Type B pancreatic cell (in vitro differentiated cells): ENCODE results near the gene CTF1. TPM values are rescaled to one million over a fixed set of nuclear protein-coding genes. Genes with fewer than 3 reads are reported as not detected.
A peak's percentile ranks its signal among the peaks of the same experiment; 100 is the strongest.
"Not testable (repeated sequence)": the region's sequence is repeated elsewhere in the genome, so short reads cannot be mapped to it uniquely, and the experiment has no call there.

ENCODE experiments used
- DNase-seq: peaks from one replicate; pipeline ENCODE4 v3.0.0; 2021; ENCODE audit warnings: mixed read lengths; ENCODE audit not compliant: unreplicated experiment; ENCODE audit errors: extremely low spot score
- H3K27ac Mint-ChIP-seq: 2 replicates; pipeline ENCODE4 v1.8.0; 2021; ENCODE audit warnings: mild to moderate bottlenecking, mixed read lengths
- H3K27me3 Mint-ChIP-seq: 2 replicates; pipeline ENCODE4 v1.8.0; 2021; ENCODE audit warnings: mixed read lengths
- H3K36me3 Mint-ChIP-seq: 2 replicates; pipeline ENCODE4 v1.8.0; 2021; ENCODE audit warnings: mixed read lengths
- H3K4me1 Mint-ChIP-seq: one replicate; pipeline ENCODE4 v1.8.0; 2021; ENCODE audit warnings: mixed read lengths; ENCODE audit not compliant: unreplicated experiment
- H3K4me3 Mint-ChIP-seq: 2 replicates; pipeline ENCODE4 v1.8.0; 2021; ENCODE audit warnings: mild to moderate bottlenecking, mixed read lengths
- H3K9me3 Mint-ChIP-seq: 2 replicates; pipeline ENCODE4 v1.8.0; 2021; ENCODE audit warnings: mixed read lengths
- total RNA-seq: library from RNA; stranded (reverse); gene quantifications from 2 replicates; pipeline ENCODE4 v1.2.1, GENCODE V29; 2021; ENCODE audit warnings: low replicate concordance
- TF ChIP-seq, protein P1 (sequence below): fragments of 200-600 bp; sonication (generic); conservative IDR thresholded peaks from 2 replicates; pipeline ENCODE4 v1.5.0; 2021; ENCODE audit warnings: antibody characterized with exemption, mild to moderate bottlenecking

CTF1 gene
- total RNA-seq, 1 donor from 2014 or later, result 3.1 TPM

DNA sequence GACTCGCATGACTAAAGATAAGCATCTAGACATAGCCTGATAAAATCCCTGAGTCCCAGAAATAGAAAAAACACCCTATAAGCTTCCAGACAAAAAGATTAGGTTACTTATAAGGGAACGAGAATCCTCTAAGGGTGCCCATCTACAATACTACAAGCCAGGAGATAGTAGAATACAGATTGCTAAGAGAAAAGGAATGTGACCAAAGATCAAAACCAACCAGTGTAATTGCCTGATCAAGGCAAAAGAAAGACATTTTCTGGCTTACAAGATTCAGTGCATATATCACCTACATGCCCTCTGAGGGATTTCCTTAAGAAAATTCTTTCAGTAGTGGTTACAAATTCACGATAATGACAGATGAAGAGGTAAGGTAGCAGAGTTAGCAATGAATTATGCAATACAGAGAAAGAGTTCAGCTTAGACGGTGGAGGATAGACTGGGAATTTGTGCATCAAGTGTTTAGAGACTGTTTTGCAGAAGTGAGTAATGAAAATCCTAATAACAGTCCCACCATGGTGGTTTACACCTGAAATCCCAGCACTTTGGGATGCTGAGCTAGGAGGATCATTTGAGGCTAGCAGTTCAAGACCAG lies 37.5 kb upstream of the CTF1 start:
- H3K27me3 Mint-ChIP-seq, result no peaks in the 10 kb centered on the region
- H3K9me3 Mint-ChIP-seq, result no peaks in the 10 kb centered on the region
- H3K27ac Mint-ChIP-seq, result no peak overlapping the region
- peaks cover 8% of the 10 kb centered on the region for H3K4me1 Mint-ChIP-seq
- DNase-seq, result no peak
- TF ChIP-seq, protein P1, sequence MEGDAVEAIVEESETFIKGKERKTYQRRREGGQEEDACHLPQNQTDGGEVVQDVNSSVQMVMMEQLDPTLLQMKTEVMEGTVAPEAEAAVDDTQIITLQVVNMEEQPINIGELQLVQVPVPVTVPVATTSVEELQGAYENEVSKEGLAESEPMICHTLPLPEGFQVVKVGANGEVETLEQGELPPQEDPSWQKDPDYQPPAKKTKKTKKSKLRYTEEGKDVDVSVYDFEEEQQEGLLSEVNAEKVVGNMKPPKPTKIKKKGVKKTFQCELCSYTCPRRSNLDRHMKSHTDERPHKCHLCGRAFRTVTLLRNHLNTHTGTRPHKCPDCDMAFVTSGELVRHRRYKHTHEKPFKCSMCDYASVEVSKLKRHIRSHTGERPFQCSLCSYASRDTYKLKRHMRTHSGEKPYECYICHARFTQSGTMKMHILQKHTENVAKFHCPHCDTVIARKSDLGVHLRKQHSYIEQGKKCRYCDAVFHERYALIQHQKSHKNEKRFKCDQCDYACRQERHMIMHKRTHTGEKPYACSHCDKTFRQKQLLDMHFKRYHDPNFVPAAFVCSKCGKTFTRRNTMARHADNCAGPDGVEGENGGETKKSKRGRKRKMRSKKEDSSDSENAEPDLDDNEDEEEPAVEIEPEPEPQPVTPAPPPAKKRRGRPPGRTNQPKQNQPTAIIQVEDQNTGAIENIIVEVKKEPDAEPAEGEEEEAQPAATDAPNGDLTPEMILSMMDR, result no peak
- no peak overlapping the region for H3K4me3 Mint-ChIP-seq
- H3K36me3 Mint-ChIP-seq, result peaks cover 8% of the 10 kb centered on the region

DNA sequence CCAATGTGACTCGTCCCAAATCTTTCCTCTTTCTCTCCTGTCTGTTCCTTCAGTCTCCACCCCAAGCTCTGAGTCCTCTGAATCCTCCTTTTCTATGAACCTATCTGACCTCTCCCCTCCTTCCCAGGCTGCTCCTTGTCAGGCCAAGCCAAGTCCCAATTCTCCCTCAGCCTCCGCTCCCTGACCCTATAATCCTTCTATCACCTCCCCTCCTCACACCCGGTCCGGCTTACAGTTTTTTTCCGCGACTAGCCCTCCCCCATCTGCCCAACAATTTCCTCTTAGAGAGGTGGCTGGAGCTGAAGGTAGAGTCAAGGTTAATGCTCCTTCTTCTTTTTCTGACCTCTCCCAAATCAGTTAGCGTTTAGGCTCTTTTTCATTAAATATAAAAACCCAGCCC lies 35.7 kb upstream of the CTF1 start:
- not testable (repeated sequence) for H3K9me3 Mint-ChIP-seq, H3K27me3 Mint-ChIP-seq, H3K4me1 Mint-ChIP-seq, H3K36me3 Mint-ChIP-seq, DNase-seq, H3K27ac Mint-ChIP-seq, H3K4me3 Mint-ChIP-seq

DNA sequence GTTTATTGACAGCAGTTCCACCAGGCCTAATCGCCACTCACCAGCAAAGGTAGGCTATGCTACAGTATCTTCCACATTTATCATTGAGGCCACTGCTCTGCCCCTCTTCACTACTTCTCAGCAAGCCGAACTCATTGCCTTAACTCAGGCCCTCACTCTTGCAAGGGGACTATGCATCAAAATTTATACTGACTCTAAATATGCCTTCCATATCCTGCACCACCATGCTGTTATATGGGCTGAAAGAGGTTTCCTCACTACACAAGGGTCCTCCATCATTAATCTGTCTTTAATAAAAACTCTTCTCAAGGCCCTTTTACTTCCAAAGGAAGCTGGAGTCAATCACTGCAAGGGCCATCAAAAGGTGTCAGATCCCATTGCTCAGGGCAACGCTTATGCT lies 33.2 kb upstream of the CTF1 start:
- H3K9me3 Mint-ChIP-seq, H3K27me3 Mint-ChIP-seq, H3K27ac Mint-ChIP-seq, H3K4me3 Mint-ChIP-seq, H3K4me1 Mint-ChIP-seq, H3K36me3 Mint-ChIP-seq, DNase-seq: not testable (repeated sequence)

DNA sequence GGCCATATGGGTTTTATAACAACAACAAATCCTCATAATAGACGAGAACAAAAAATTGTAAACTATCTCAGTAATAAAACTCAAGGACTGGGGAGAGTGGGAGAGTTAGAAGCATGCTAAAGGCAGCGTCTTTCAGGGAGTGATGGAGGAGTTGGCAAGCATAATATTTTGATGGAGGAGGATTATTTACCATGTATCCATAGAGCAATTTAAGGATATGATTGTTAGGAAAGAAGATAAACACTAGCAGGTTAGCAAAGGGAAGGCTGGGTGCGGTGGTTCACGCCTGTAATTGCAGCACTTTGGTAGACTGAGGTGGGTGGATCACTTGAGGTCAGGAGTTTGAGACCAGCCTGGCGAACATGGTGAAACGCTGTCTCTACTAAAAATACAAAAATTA lies 30.4 kb upstream of the CTF1 start:
- no peak for DNase-seq
- TF ChIP-seq, protein P1, result no peak
- Mint-ChIP-seq H3K36me3 (no peaks in the 10 kb centered on the region), H3K27me3 (no peaks in the 10 kb centered on the region), H3K4me3 (no peak overlapping the region), H3K9me3 (no peaks in the 10 kb centered on the region), H3K4me1 (no peaks in the 10 kb centered on the region), H3K27ac (no peak overlapping the region)

DNA sequence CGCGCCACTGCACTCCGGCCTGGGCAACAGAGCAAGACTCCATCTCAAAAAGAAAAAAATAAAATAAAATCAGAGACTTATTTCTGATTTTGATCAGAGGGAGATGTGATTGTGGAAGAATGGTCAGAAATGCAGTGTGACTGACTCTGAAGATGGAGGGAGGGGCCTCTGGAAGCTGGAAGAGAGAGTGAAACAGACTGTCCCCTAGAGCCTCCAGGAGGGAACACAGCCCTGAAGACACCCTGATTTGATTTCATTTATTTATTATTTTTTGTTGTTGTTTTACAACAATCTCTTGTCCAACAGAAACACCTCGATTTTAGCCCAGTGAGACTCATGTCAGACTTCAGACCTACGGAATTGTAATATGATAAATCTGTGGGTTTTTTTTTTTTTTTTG lies 28.7 kb upstream of the CTF1 start:
- TF ChIP-seq, protein P1, result peak; percentile 46
- H3K4me3 Mint-ChIP-seq, result no peak overlapping the region
- no peaks in the 10 kb centered on the region for H3K9me3 Mint-ChIP-seq
- no peaks in the 10 kb centered on the region for H3K27me3 Mint-ChIP-seq
- no peak overlapping the region for H3K27ac Mint-ChIP-seq
- H3K36me3 Mint-ChIP-seq, result no peaks in the 10 kb centered on the region
- no peak for DNase-seq
- no peaks in the 10 kb centered on the region for H3K4me1 Mint-ChIP-seq

- TF ChIP-seq, protein P1, result no peak
- Mint-ChIP-seq H3K9me3 (no peaks in the 10 kb centered on the region), H3K36me3 (peaks cover 6% of the 10 kb centered on the region), H3K27me3 (no peaks in the 10 kb centered on the region), H3K27ac (no peak overlapping the region), H3K4me1 (peaks cover 1% of the 10 kb centered on the region), H3K4me3 (no peak overlapping the region)
- DNase-seq, result no peak
Observed at GRCh38 chr16:30870904-30871303, 25.5 kb upstream of the CTF1 start.
